ENCODE data around the gene ZNF444. TPM values are rescaled to one million over a fixed set of nuclear protein-coding genes. Genes with fewer than 3 reads are reported as not detected.

Gene ZNF444
- total RNA-seq, 1 experiment from 2014 or later = 35.4 TPM

- DNase-seq (ENCODE audit: low read depth) = peak; percentile 96
Measured at GRCh38 chr19:56121180-56122167, 19.6 kb upstream of the ZNF444 start, which contains the start of gene ZNF787. ZNF787 (minus strand) TSS chr19:56121295; CDS start chr19:56103217, 18,078 bp downstream.

GRCh38 chr19:56123266-56123891 lies 17.7 kb upstream of the ZNF444 start:
- no peak for DNase-seq (ENCODE audit: low read depth)

DNA sequence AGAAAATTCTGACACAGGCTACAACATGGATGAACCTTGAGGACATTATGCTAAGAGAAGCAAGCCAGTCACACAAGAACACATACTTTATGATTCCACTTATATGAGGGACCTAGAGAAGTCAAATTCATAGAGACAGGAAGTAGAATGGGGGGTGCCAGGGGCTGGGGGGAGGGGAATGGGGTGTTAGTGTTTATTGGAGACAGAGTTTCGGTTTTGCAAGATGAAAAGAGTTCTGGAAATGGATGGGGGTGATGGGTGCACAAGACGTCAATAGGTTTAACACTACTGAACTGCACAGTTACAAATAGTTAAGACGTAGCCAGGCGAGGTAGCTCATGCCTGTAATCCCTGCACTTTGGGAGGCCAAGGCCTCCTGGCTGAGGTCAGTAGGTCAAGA lies 16.5 kb upstream of the ZNF444 start:
- no peak for DNase-seq (ENCODE audit: low read depth)

GRCh38 chr19:56125806-56126590 lies 15.1 kb upstream of the ZNF444 start:
- peak; percentile 98 for DNase-seq (ENCODE audit: low read depth)

DNA sequence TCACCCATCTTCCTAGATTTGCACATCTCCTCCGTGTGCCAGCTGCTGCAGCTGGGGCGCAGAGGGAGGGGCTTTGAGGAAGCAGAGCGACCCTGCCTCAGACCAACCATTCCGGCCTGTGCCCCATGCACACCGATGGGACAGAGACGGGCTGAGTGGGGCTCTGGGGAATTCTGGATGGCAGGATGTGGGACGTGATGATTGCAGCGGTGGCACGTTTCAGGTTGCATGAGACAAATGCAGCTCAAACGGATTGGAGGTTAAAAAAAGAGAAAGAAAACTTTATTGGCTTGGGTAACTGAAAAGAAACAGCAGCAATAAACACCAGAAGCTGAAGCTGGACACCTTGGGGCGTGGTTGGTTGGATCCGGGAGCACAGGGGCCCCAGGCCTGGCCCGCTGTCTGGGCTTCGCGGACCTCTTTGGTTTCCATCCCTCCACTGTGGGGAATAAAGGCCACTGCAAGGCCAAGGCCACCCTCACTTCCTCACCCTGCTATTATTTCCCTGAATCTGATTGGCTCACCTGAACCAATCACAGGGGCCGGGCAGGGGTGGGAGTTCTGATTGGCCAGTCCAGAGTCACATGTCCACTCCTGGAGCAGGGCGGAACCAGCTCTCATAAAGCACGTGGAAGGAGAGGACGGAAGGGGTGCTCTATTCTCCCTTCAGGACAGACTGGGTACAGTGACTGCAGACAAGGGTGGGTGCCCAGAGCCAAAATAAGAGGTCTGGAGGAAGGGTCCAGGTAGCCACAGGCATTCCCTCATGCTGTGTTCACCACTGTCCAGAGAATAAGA lies 13.9 kb upstream of the ZNF444 start:
- peak; percentile 22 for DNase-seq (ENCODE audit: low read depth)

- no peak for DNase-seq (ENCODE audit: low read depth)
Measured at GRCh38 chr19:56130006-56130405, 11.1 kb upstream of the ZNF444 start.

DNA sequence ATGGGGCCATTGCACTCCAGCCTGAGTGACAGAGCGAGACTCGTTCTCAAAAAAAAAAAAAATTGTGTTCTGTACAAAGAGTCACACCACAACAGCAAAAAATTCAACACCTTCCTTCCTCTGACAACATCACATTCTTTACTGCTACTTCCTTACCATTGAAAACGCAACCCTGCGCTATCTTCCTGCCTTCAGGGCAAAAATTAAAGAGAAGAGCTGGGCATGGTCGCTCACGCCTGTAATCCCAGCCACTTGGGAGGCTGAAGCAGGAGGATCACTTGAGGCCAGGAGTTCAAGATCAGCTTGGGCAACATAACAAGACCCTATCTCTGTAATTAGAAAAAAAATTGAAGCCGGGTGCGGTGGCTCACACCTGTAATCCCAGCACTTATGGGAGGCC lies 9.4 kb upstream of the ZNF444 start:
- DNase-seq (ENCODE audit: low read depth) = no peak

- DNase-seq (ENCODE audit: low read depth) = peak; percentile 6
Measured at GRCh38 chr19:56132316-56132822, 8.7 kb upstream of the ZNF444 start.

DNA sequence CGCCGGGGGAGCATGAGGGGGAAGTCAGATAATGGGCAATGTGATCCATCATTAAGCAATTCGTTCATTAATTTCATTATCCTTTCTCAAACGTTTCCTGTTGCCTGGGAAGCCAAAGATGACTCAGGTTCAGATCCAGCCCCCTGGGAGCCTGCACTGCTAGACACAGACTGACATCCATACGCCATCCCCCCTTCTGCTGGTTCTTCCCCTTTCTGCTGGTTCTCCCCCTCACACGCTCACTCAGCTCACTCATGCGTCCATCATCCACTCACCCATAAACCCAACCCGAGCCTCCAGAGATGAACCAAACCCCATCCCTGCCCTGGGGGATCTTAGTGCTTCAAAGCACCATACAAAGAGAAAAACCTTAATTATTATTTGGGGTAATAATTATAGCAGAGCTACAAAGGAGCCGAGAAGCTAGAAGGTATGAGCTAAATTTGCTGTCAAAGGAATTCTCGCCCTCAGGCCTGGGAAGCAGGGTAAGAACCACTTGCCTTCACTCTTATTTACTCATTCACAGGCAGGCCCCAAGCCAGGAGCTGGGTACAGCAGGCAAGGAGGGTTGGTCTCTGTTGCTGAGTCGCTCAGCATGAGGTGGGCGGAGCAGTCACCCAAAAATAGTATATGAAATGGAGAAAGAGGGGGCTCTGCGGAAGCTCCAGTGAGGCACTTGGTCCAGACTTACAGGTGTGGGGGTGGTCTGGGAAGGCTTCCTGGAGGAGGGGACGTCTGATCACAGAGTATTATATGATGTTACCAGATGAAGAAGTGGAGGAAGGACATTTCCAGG lies 7.0 kb upstream of the ZNF444 start:
- DNase-seq (ENCODE audit: low read depth) = no peak

- DNase-seq (ENCODE audit: low read depth) = no peak
Measured at GRCh38 chr19:56134654-56134921, 6.5 kb upstream of the ZNF444 start.

- DNase-seq (ENCODE audit: low read depth) = no peak
Measured at GRCh38 chr19:56136362-56136761, 4.7 kb upstream of the ZNF444 start.

GRCh38 chr19:56137405-56137804 lies 3.7 kb upstream of the ZNF444 start:
- no peak for DNase-seq (ENCODE audit: low read depth)

DNA sequence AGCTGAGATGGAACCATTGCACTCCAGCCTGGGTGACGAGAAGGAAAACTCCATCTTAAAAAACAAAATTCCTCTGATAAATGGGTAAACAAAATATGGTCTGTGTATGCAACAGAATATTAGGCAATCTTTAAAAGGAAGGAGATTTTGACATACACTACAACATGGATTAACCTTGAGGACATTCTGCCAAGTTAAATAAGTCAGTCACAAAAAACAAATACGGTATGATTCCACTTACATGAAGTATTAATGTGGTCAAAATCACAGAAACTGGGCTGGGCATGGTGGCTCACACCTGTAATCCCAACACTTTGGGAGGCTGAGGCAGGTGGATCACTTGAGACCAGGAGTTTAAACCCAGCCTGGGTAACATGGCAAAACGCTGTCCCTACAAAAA lies 3.0 kb upstream of the ZNF444 start:
- no peak for DNase-seq (ENCODE audit: low read depth)

- DNase-seq (ENCODE audit: low read depth) = peak; percentile 49
Measured at GRCh38 chr19:56139847-56140582, 1.1 kb upstream of the ZNF444 start.

GRCh38 chr19:56141417-56141993 lies 418 bp downstream of the ZNF444 start:
- DNase-seq (ENCODE audit: low read depth) = no peak

DNA sequence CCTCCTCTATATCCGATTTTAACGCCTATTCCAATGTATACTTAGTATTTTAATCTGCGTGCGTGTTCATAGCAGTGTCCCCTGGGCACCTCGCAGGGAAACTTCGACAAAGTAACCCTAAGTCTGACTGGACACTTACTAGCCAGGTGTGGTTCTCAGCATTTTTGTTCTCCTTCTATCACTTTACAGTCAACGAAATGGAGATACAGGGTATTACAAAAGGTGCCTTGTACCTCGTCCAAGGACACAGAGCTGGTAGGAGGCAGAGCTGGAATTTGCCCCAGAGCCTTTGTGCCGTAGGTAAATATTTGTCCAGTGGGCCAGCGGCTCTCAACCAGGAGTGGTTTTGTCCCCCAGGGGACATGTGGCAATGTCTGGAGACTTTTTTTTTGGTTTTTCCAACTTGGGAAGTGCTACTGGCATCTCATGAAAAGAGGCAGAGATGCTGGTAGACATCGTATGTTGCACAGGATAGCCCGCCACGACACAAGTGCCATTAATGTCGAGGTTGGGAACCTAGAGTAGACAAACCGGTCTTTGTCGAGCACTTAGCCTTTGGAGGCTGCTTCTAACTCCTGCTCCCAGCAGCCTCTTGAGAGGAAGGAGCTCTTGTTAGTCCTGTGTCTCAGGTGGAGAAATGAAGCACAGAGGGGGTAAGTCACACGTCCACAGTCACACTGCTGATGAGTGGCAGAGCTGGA lies 1.1 kb downstream of the ZNF444 start:
- no peak for DNase-seq (ENCODE audit: low read depth)

GRCh38 chr19:56142897-56143434 lies 1.9 kb downstream of the ZNF444 start:
- no peak for DNase-seq (ENCODE audit: low read depth)

GRCh38 chr19:56144376-56144775 lies 3.3 kb downstream of the ZNF444 start:
- no peak for DNase-seq (ENCODE audit: low read depth)

All from LHCN-M2 (cell line).